GM10847 (cell line): ENCODE data around the gene ADARB1.

ENCODE experiments used
- POLR2A ChIP-seq: IDR thresholded peaks from 2 replicates; pipeline ENCODE4 v1.6.1; 2011; ENCODE audit not compliant: insufficient read length; ENCODE audit errors: extremely low read depth

ADARB1 gene

GRCh38 chr21:45103971-45104520 is 29.7 kb downstream of the ADARB1 start:
- TF ChIP-seq POLR2A = no peak

- no peak for TF ChIP-seq POLR2A
Observed at GRCh38 chr21:45104560-45104959, 30.2 kb downstream of the ADARB1 start.

GRCh38 chr21:45105906-45106485 is 31.6 kb downstream of the ADARB1 start:
- no peak for TF ChIP-seq POLR2A

- TF ChIP-seq POLR2A = no peak
Observed at GRCh38 chr21:45108034-45108790, 33.8 kb downstream of the ADARB1 start.

DNA sequence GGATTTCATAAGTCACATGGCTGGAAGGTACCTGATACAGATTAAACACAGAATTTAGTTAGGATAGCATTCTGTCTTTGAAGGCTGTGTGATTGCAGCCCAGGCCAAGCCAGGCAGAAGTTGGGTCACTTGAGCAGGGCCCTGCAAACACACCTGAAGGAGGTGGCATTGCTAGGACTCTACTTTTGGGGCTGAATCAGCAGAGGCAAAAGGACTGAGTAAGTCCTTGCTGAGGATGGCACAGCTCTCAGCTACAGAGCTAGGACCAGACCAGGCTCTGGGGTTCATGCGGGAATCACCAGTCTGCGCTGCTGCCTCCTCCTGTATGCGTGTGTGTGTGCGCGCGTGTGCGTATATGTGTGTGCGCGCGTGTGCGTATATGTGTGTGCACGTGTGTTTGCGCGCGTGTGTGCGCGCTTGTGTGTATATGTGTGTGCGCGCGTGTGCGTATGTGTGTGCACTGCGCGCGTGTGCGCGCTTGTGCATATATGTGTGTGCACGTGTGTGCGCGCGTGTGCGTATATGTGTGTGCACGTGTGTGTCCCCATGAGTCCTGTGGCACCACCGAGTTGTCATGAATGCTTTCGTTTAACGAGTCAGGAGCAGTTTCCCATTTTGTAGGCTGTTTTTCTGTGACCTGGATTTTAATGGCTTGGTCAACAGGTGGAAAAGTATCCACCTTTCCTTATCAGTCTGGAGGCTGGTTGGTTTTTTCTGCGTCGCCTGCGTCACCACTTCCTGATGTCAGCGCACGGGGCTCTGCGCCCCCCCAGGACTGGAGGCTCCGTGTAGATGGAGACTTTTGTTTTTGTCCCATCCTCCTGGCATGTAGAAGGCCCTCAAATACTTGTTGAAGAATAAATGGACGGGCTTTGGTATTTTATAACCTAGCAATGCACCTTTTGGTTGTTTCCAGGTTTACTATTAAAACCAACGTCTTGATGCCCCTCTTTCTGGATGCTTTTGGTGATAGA is 34.7 kb downstream of the ADARB1 start:
- no peak for TF ChIP-seq POLR2A

GRCh38 chr21:45109831-45110492 is 35.6 kb downstream of the ADARB1 start:
- no peak for TF ChIP-seq POLR2A

DNA sequence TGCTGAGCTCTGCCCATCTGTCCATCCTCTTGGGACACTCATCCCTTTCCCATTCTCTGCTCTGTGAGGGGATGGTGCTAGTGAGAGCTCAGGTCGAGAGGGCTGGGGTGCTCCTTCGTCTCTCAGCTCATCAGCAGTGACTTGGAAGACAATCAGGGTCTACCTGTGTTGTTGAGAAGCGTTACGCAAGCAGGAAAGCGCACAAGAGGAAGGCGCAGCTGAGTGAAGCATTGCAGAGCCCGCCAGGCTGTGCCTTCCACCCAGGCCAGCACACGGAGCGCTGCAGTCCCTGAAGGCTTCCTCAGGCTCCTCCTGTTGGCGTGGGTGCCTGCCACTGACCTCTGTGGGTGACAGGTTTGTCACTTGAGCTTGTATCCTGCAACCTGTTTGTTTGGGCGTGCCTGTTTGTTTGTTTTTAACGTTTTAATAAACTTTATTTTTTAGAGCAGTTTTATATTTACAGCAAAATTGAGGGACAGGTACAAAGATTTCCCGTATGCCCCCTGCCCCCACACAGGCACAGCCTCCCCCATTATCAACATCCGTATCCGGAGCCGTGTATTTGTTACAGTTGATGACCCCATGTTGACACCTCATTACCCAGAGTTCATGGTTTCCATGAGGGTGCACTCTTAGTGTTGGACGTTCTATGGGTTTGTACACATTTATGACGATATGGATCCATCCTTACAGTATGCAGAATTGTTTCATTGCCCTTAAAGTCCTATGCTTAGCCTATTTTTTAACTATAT is 36.7 kb downstream of the ADARB1 start:
- no peak for TF ChIP-seq POLR2A

DNA sequence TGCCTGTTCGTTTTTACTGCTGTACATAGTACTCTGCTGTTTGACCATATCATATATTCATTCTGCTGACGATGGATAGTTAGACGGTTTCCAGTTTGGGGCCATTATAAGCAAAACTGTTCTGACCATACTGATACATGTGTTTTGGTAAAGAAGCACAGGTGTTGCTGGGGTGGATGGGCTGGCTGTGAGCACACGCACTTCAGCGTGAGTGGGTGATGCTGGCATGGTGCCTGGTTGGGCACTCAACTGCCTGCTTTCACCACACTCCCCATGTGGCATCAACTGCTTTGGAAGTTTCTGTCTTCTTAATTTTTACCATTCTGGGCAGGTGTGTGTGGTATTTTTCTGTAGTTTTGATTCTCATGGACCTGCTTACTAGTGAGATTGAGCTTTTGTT is 37.3 kb downstream of the ADARB1 start:
- TF ChIP-seq POLR2A = no peak

- TF ChIP-seq POLR2A = no peak
Observed at GRCh38 chr21:45112371-45112770, 38.0 kb downstream of the ADARB1 start.

DNA sequence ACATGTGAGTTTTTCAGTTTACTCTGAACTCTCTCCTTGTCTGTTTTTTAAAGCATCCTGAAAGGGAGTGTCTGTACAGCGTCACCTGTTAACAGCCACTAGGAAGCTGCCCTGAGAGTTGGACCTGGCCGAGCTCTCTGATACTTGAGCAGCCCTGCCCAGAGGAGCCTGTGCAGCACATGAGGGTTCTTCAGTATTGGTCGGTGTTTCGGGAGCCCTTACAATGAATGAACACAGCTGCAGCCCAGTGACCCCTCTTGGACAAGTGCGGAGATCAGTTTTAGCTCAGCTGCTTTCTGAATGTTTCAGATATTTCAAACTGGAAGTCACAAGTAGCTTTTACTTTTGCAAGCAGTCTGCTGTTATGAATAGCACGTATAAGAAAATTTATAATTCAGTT is 39.2 kb downstream of the ADARB1 start:
- TF ChIP-seq POLR2A = no peak

GRCh38 chr21:45114072-45114471 is 39.7 kb downstream of the ADARB1 start:
- no peak for TF ChIP-seq POLR2A

GRCh38 chr21:45114475-45114874 is 40.1 kb downstream of the ADARB1 start:
- TF ChIP-seq POLR2A = no peak

DNA sequence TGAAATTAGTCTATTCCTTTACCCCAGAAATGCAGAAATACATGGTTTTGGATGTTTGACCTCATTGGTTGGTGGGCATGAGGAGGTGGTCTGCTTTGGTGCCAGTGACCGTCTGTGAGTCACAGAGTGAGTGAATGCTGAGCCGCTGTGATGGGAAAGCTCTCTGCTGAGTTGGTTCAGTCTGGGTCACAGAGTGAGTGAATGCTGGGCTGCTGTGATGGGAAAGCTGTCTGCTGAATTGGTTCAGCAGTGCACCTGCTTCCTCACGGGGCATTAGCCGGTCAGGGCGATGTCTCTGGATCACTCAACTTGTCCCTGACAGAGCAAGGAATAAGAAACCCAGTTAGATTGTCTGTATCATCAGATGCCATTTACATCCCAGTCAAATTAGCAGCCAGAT is 40.8 kb downstream of the ADARB1 start:
- TF ChIP-seq POLR2A = no peak

GRCh38 chr21:45116066-45116465 is 41.7 kb downstream of the ADARB1 start:
- no peak for TF ChIP-seq POLR2A
